NCI-H345 (cell line): ENCODE measurements around the gene DCAF7.

Experiments
- DNase-seq: peaks from one replicate; lab custom pipeline; 2025; lab: John Stamatoyannopoulos, UW

DCAF7 gene

DNA sequence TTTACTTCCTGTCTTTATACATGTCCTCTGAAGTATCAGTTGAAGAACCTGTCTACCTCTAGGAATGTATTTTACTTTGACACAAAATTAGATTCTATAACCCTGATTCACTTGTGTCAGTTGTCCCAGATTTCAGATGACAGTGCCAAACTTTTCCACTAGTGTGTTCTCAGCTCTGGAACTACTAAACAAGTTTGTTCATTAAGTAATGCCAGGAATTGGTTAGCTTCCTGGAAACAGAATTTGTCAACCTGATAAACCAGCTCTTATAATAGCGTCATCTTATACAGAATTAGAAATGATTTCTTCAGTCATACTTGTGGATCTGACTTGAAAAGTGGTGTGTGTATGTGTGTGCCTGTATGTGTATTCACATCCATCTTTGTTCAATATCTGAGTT, 79.3 kb downstream of the DCAF7 start:
- DNase-seq: no peak

DNA sequence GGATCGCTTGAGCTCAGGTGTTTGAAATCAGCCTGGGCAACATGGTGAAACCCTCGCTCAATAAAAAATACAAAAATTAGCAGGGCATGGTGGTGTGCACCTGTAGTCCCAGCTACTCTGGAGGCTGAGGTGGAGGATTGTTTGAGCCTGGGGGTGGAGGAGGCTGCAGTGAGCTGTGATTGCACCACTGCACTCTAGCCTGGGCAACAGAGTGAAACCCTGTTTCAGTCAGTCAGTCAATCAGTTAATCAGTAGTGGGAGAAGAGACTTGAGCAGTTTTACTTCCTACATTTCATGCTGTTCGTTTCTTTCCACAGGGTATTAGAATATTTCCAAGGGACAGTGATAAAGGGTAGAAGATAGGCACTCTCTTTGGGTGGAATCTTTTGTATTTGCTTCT, 80.8 kb downstream of the DCAF7 start:
- DNase-seq: no peak

DNA sequence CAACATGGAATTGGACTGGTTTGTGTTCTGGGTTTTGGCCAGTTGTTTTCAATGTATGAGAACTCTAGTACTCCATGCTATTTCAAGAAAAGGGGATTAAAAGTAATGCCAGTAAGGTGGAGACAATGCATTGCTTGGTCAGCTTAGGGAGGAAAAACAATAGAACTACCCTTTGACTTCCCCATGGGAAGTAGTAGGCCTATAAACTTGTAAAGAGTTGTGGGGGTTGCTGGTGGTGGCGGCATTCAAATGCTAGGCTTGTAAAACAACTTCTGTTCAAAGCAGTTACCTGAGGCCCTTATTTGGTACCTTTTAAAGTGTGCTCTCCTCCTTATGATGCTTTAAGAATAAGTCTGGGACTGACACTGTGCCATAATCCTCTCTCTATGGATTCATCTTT, 81.3 kb downstream of the DCAF7 start:
- no peak for DNase-seq

DNA sequence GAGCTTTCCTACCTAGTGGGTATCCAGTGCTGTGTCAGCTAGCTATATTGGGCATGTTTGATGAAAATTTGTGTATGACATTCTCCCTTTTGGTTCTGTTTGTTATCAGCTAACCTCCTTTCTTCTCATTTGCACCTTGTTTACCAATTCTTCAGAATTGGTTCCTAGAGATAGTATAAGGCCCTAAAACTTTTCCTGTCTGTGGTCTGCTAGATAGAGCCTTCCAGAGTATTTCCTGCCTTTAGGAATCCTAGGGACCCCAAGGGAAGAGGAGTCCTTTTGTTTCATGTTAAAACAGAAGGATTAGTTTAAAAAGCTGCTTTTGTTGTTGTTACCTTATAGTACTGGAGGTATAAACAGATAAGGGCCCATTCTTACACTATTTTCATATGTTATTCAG, 83.5 kb downstream of the DCAF7 start:
- no peak for DNase-seq

DNA sequence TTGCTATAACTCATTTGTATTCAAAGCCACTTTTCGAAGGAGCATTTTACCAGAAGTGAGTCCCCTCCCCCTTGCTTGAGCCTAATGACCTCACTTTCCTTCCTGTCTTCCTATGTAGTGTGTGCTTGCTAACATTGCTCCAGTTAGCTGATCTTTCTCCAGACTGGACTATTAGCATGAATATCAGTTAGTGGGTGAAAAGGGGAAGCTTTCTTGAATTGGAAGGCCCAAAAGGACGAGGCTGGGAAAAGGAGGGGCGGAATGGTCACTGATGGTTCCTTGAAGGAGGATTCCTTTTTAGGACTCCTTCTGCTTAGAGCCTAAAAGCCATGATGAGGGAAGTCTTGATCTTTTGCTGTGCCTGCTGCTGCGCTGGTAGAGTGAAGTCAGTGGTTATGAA, 83.9 kb downstream of the DCAF7 start:
- DNase-seq: no peak

DNA sequence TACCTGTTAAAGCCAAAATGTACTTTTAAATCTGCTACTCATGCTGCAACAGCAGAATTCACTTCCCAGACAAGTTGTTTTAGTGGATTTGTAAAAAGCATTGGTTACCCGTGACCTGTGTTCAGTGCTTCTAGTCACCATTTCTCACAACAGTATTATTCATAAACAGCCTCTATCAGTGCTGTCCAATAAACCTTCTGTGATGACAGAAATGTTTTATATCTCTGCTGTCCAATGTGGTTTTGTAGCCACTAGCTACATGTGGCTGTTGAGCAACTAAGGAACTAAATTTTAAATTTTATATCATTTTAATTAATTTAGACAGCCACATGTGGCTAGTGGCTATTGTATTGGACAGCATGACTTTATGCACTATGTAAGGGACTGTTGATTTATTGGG, 84.5 kb downstream of the DCAF7 start:
- no peak for DNase-seq

DNA sequence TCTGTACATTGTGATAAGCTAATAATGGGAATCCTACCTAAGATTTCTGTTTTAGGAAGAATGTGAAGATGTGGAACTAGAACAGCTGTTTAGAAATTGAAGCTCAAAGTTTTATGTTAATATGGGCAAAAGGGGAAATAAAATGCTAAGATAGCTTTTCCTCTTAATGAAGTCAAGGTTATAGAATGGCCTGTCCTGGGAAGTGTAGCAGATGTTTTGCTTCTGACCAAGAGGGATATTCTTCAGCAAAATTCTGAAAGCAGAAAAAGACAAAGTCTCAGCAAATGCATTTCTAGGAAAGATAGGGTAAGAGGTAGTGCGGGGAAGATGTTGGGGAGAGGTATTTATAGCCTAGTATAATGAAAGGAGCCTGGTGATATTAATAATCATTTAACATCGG, 85.0 kb downstream of the DCAF7 start:
- no peak for DNase-seq

DNA sequence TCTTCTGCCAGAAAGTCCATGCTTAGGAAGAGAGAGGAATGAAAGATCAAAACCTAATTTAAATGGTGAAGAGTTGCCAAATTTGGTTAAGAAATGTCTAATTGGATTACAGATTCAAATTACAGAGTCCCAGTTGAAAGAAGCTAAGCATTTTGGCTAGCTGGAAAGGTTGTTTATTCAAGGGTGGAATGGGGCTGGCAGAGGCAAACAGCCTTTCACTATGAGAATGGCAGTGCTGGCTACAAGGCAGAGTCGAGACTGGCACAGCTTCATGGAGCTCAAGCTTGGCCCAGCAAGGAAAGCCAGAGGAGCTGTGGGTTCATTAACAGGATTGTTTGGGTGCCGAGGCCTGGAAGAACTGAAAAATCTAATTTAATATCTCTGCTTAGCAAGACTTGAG, 85.5 kb downstream of the DCAF7 start:
- DNase-seq: no peak

DNA sequence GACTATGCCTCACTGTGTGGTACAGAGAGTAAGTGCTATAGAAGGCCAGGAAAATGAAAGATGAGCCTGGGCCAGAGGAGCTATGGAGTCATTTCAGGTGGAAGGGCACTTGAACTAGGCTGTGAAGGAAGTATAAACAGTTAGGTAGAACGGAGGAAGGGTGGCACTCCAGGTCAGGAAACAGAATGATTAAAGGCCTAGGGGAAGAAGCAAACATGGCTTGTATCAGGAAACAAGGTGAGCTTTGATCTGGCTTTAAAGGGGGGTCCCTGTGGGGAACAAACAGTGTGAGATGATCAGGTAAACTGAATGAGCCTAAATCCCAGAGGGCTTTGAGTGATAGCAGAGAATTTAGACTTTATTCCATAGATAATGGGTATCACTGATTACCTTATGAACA, 88.8 kb downstream of the DCAF7 start:
- DNase-seq: no peak

DNA sequence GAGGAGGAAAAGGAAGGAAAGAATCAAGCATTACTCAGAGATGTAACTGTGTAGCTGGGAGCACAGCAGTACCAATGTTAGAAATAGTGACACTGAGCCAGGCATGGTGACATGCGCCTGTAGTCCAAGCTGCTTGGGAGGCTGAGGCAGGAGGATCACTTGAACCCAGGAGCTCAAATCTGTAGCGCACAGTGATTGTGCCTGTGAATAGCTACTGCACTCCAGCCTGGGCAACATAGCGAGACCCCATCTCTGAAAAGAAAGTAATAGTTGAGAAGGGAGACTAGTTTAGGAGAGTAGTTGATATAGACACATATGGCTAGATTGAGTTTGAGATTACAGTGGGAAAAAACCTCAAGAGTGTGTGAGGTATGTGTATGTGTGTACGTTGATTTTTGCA, 89.8 kb downstream of the DCAF7 start:
- DNase-seq: no peak

DNA sequence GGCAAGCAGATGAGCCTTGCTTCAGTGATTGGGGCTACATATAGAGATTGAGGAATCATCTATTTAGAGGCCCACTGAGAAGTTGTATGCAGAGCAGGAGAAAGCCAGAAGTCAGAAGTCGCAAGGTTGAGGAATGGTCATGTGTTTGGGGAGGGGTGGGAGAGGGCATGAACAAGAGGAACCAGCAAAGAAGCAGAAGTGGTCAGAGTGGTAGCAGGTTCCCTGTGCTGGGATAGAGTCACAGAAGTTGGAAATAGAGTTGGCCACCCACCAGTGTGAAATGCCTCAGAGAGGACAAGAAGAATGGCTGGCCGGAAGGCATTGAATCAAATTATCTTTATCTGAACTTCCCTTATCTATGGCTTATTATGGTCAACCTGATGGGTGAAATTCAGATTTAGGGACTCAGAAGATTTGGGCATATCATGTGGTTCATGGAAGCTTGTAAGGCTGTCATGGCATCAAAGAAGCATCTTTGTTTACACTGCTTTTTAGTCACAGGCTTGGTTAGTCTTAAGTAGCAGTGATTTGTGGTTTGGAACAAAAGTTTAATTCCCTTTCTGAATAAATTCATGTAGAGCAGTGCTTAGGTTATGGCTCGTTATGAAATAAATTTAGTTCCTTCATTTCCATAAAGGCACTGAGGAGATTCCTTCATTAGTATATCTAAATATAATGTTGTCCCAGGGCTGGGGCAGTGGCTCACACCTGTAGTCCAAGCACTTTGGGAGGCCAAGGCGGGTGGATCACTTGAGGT, 91.6 kb downstream of the DCAF7 start:
- DNase-seq: no peak
